GM12801 (cell line): ENCODE results near the gene PCCA.

Experiments used
- CTCF ChIP-seq: IDR thresholded peaks from one replicate; pipeline ENCODE4 v1.5.1; 2011; ENCODE audit warnings: control low read depth; ENCODE audit not compliant: insufficient read length; ENCODE audit errors: extremely low read depth

Gene PCCA

GRCh38 chr13:100388923-100389322 lies 300.0 kb downstream of the PCCA start:
- TF ChIP-seq CTCF: no peak

- no peak for TF ChIP-seq CTCF
Observed at GRCh38 chr13:100389617-100390016, 300.7 kb downstream of the PCCA start.

GRCh38 chr13:100392709-100393630 lies 304.1 kb downstream of the PCCA start:
- TF ChIP-seq CTCF: no peak

- no peak for TF ChIP-seq CTCF
Observed at GRCh38 chr13:100394005-100394695, 305.3 kb downstream of the PCCA start.

- TF ChIP-seq CTCF: no peak
Observed at GRCh38 chr13:100395698-100396373, 306.9 kb downstream of the PCCA start.

GRCh38 chr13:100396776-100397175 lies 307.9 kb downstream of the PCCA start:
- TF ChIP-seq CTCF: no peak

- TF ChIP-seq CTCF: no peak
Observed at GRCh38 chr13:100397627-100398026, 308.7 kb downstream of the PCCA start.
